Hepatocyte (in vitro differentiated cells): ENCODE data around the gene SNCB.

ENCODE experiments used
- EZH2phosphoT487 ChIP-seq: fragments of 200-600 bp; sonication (generic); IDR thresholded peaks from one replicate; pipeline ENCODE4 v1.6.1; 2018; ENCODE audit warnings: antibody characterized with exemption, mild to moderate bottlenecking, low read depth, moderate library complexity; ENCODE audit not compliant: unreplicated experiment, severe bottlenecking
- TF ChIP-seq, protein P1 (sequence below): fragments of 200-600 bp; sonication (generic); IDR thresholded peaks from 2 replicates; pipeline ENCODE4 v1.5.1; 2016; ENCODE audit warnings: antibody characterized with exemption, mild to moderate bottlenecking; ENCODE audit not compliant: poor library complexity

DNA sequence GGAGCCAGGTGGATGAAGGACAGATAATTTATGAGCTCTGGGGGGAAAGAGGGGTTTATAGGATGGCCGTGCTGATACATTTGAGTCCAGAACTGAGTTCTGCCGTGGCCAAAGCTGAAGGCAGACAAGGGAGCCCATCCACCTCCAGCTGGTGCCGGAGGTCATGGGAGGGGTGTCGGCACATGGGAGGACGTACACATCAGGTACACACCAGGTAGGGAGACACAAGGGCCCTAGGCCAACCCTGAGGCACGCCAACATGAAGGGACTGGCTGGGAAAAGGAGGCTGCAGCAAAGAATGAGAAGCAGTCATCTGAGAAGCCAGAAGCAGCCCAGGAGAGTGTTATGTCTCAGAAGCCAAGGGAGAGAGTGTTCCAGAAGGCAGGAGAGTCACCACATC lies 18.3 kb downstream of the SNCB start:
- TF ChIP-seq, protein P1, sequence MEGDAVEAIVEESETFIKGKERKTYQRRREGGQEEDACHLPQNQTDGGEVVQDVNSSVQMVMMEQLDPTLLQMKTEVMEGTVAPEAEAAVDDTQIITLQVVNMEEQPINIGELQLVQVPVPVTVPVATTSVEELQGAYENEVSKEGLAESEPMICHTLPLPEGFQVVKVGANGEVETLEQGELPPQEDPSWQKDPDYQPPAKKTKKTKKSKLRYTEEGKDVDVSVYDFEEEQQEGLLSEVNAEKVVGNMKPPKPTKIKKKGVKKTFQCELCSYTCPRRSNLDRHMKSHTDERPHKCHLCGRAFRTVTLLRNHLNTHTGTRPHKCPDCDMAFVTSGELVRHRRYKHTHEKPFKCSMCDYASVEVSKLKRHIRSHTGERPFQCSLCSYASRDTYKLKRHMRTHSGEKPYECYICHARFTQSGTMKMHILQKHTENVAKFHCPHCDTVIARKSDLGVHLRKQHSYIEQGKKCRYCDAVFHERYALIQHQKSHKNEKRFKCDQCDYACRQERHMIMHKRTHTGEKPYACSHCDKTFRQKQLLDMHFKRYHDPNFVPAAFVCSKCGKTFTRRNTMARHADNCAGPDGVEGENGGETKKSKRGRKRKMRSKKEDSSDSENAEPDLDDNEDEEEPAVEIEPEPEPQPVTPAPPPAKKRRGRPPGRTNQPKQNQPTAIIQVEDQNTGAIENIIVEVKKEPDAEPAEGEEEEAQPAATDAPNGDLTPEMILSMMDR: no peak
- TF ChIP-seq EZH2phosphoT487: no peak
